GF-D8 (cell line): ENCODE data around the gene KCTD14.
"Not testable (repeated sequence)": the region's sequence is repeated elsewhere in the genome, so short reads cannot be mapped to it uniquely, and the experiment has no call there.

Experiments
- DNase-seq: peaks from one replicate; lab custom pipeline; 2025; lab: John Stamatoyannopoulos, UW

KCTD14 gene

GRCh38 chr11:78022397-78023396, at the start of gene KCTD14:
TSS of gene KCTD14 (minus strand) at chr11:78023276. CDS start at chr11:78023249, 27 bp downstream.
- DNase-seq: no peak

- DNase-seq: no peak
Measured at GRCh38 chr11:78072455-78072854, 49.4 kb upstream of the KCTD14 start.

- DNase-seq: no peak
Measured at GRCh38 chr11:78071717-78072116, 48.6 kb upstream of the KCTD14 start.

- no peak for DNase-seq
Measured at GRCh38 chr11:78070621-78071020, 47.5 kb upstream of the KCTD14 start.

- DNase-seq: no peak
Measured at GRCh38 chr11:78069465-78069864, 46.4 kb upstream of the KCTD14 start.

GRCh38 chr11:78067704-78068103, 44.6 kb upstream of the KCTD14 start:
- no peak for DNase-seq

GRCh38 chr11:78066471-78066870, 43.4 kb upstream of the KCTD14 start:
- DNase-seq: no peak

- DNase-seq: no peak
Measured at GRCh38 chr11:78065203-78065602, 42.1 kb upstream of the KCTD14 start.

GRCh38 chr11:78063440-78064181, 40.5 kb upstream of the KCTD14 start, which contains the start of gene THRSP:
TSS of gene THRSP (plus strand) at chr11:78063861. CDS start at chr11:78063882, 21 bp downstream.
- no peak for DNase-seq

- no peak for DNase-seq
Measured at GRCh38 chr11:78062671-78063070, 39.6 kb upstream of the KCTD14 start.

GRCh38 chr11:78061921-78062311, 38.8 kb upstream of the KCTD14 start:
- no peak for DNase-seq

GRCh38 chr11:78061088-78061920, 38.2 kb upstream of the KCTD14 start:
- no peak for DNase-seq

GRCh38 chr11:78060533-78060932, 37.5 kb upstream of the KCTD14 start:
- no peak for DNase-seq

GRCh38 chr11:78059749-78060328, 36.8 kb upstream of the KCTD14 start:
- not testable (repeated sequence) for DNase-seq

- DNase-seq: no peak
Measured at GRCh38 chr11:78057462-78058055, 34.5 kb upstream of the KCTD14 start.

GRCh38 chr11:78056093-78056492, 33.0 kb upstream of the KCTD14 start:
- DNase-seq: no peak

GRCh38 chr11:78054971-78055370, 31.9 kb upstream of the KCTD14 start:
- no peak for DNase-seq

- DNase-seq: no peak
Measured at GRCh38 chr11:78050964-78051831, 28.1 kb upstream of the KCTD14 start.

GRCh38 chr11:78049348-78049747, 26.3 kb upstream of the KCTD14 start:
- DNase-seq: no peak

GRCh38 chr11:78048561-78048960, 25.5 kb upstream of the KCTD14 start:
- DNase-seq: no peak
